ENCODE data around the gene PROSER2. TPM values are rescaled to one million over a fixed set of nuclear protein-coding genes. Genes with fewer than 3 reads are reported as not detected.
A peak's percentile ranks its signal among the peaks of the same experiment; 100 is the strongest.

PROSER2 gene
- total and polyA plus RNA-seq, 9 of the 15 experiments (the other 6 are each of a cell fraction or from before 2014, with no cell fraction given): 0.62 to 14.8 (median 2.9) TPM

DNA sequence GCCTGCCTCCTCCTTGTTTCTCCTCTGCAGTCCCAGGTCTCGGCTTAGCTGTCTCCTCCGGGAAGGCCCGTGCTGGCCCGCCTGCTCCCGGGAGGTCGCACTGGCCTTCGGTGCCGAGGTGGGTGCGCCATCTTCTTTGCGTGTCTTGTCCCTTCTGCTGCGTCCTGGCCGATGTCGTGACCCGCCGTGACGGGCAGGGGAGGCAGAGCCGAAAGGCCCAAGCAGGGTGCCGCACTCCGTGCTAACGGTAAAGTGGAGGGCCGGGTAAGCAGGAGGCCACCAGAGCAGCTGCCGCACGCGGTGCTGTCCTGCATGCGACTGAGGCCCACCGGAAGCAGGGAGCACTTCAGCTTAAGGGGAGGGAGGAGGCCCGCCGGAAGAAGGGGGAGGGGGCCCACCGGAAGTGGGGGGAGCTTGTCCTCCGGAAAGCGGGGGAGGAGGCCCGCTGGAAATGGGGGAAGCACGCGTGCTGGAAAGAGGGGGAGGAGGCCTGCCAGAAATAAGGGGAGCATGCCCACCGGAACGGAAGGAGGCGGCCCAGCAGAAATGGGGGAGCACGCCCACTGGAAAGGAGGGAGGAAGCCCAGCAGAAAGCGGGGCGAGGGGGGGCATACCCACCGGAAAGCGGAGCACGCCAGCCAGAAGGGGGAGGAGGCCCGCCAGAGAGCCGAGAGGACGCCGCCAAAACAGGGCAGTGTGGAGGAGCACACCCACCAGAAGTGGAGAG is 71.4 kb downstream of the PROSER2 start (continued):
- TF ChIP-seq NBN (IDR thresholded peaks at IDR 0.05; ENCODE audit: low read depth): 0 out of 2 replicates have a peak, but pooled peaks have one; percentile 59
- no peak for TF ChIP-seq CBX2 (IDR thresholded peaks at IDR 0.05; ENCODE audit: insufficient read depth, low read length, poor library complexity, severe bottlenecking)
- TF ChIP-seq EGR1 (conservative IDR thresholded peaks at IDR 0.05): peak; percentile 98
- TF ChIP-seq YY1 (IDR thresholded peaks at IDR 0.05; ENCODE audit: borderline replicate concordance in 1 of 3, control insufficient read depth in 1 of 3, extremely low read depth in 1 of 3, insufficient read depth in 3 of 3, insufficient read length in 1 of 3, insufficient replicate concordance in 2 of 3, low read depth in 1 of 3, low read length in 2 of 3): peak in 2 of 3 experiments; percentile 12 to 67
- TF ChIP-seq ZNF197 (CRISPR knock-in tag; IDR thresholded peaks at IDR 0.05; ENCODE audit: low read depth): no peak
- TF ChIP-seq, protein P1, sequence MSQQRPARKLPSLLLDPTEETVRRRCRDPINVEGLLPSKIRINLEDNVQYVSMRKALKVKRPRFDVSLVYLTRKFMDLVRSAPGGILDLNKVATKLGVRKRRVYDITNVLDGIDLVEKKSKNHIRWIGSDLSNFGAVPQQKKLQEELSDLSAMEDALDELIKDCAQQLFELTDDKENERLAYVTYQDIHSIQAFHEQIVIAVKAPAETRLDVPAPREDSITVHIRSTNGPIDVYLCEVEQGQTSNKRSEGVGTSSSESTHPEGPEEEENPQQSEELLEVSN (IDR thresholded peaks at IDR 0.05; ENCODE audit: borderline replicate concordance in 1 of 2, extremely low read depth in 1 of 2, insufficient read depth in 1 of 2, insufficient read length in 1 of 2, low read depth in 1 of 2, low read length in 1 of 2, poor library complexity in 1 of 2, severe bottlenecking in 1 of 2): peak; percentile 41 to 46
- TF ChIP-seq ETS2 (tag; IDR thresholded peaks at IDR 0.05; ENCODE audit: borderline replicate concordance, poor library complexity, severe bottlenecking): no peak
- TF ChIP-seq RFX5 (IDR thresholded peaks at IDR 0.05; ENCODE audit: low read depth, low read length): no peak
- TF ChIP-seq NCOA1 (IDR thresholded peaks at IDR 0.05; ENCODE audit: low read depth): peak; percentile 79
- TF ChIP-seq, protein P2, sequence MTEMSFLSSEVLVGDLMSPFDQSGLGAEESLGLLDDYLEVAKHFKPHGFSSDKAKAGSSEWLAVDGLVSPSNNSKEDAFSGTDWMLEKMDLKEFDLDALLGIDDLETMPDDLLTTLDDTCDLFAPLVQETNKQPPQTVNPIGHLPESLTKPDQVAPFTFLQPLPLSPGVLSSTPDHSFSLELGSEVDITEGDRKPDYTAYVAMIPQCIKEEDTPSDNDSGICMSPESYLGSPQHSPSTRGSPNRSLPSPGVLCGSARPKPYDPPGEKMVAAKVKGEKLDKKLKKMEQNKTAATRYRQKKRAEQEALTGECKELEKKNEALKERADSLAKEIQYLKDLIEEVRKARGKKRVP (CRISPR knock-in tag; IDR thresholded peaks at IDR 0.05): no peak
- TF ChIP-seq PURB (CRISPR knock-in tag; IDR thresholded peaks at IDR 0.05; ENCODE audit: low read depth): no peak
- no peak for TF ChIP-seq ZFPM2 (CRISPR knock-in tag; IDR thresholded peaks at IDR 0.05)
- TF ChIP-seq XRCC5 (IDR thresholded peaks at IDR 0.05; ENCODE audit: low read depth, low read length): no peak
- TF ChIP-seq RAD51 (IDR thresholded peaks at IDR 0.05; ENCODE audit: borderline replicate concordance, low read depth): no peak
- no peak for TF ChIP-seq ZBTB8A (IDR thresholded peaks at IDR 0.05; ENCODE audit: partially characterized antibody)
- TF ChIP-seq RBFOX2 (IDR thresholded peaks at IDR 0.05; ENCODE audit: low read depth, low read length): peak; percentile 94
- 0 out of 4 replicates have a peak, but pooled peaks have one; percentile 44 to 48 for TF ChIP-seq ARNT (IDR thresholded peaks at IDR 0.05)
- TF ChIP-seq, protein P3, sequence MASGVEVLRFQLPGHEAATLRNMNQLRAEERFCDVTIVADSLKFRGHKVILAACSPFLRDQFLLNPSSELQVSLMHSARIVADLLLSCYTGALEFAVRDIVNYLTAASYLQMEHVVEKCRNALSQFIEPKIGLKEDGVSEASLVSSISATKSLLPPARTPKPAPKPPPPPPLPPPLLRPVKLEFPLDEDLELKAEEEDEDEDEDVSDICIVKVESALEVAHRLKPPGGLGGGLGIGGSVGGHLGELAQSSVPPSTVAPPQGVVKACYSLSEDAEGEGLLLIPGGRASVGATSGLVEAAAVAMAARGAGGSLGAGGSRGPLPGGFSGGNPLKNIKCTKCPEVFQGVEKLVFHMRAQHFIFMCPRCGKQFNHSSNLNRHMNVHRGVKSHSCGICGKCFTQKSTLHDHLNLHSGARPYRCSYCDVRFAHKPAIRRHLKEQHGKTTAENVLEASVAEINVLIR (CRISPR knock-in tag; IDR thresholded peaks at IDR 0.05): no peak
- TF ChIP-seq ZBTB7A (IDR thresholded peaks at IDR 0.05; ENCODE audit: borderline replicate concordance, control insufficient read depth, low read depth, low read length): peak; percentile 93
- 0 out of 2 replicates have a peak, but pooled peaks have one; percentile 28 for TF ChIP-seq HLTF (IDR thresholded peaks at IDR 0.05)
